GM18861 (cell line): ENCODE results near the gene MXD4.

Source experiments
- ATAC-seq: cut with Tn5 transposase; IDR thresholded peaks from one replicate; pipeline ENCODE4 v1.9.1; 2021; ENCODE audit not compliant: unreplicated experiment

MXD4 gene

GRCh38 chr4:2251795-2252529 is 9.9 kb downstream of the MXD4 start:
- ATAC-seq: no peak

GRCh38 chr4:2251073-2251794 is 10.7 kb downstream of the MXD4 start:
- ATAC-seq: no peak

GRCh38 chr4:2250357-2251072 is 11.4 kb downstream of the MXD4 start:
- no peak for ATAC-seq

- ATAC-seq: no peak
These were observed 12.2 kb downstream of the MXD4 start for GRCh38 chr4:2249526-2250356.

- no peak for ATAC-seq
These were observed 13.1 kb downstream of the MXD4 start for GRCh38 chr4:2248821-2249261.

- ATAC-seq: no peak
These were observed 13.7 kb downstream of the MXD4 start for GRCh38 chr4:2248044-2248780.

GRCh38 chr4:2247128-2248043 is 14.5 kb downstream of the MXD4 start:
- no peak for ATAC-seq

GRCh38 chr4:2246384-2247127 is 15.4 kb downstream of the MXD4 start:
- no peak for ATAC-seq

- ATAC-seq: no peak
These were observed 16.1 kb downstream of the MXD4 start for GRCh38 chr4:2245787-2246275.

- ATAC-seq: no peak
These were observed 16.7 kb downstream of the MXD4 start for GRCh38 chr4:2245057-2245786.

- ATAC-seq: no peak
These were observed 18.1 kb downstream of the MXD4 start for GRCh38 chr4:2243681-2244380.

- peak; percentile 67 for ATAC-seq
These were observed 20.2 kb downstream of the MXD4 start, which contains the start of the genes HAUS3 and POLN for GRCh38 chr4:2241410-2242353. HAUS3 (minus strand) TSS chr4:2242121; CDS start chr4:2240946, 1,175 bp downstream. POLN (minus strand) TSS chr4:2242121; CDS start chr4:2229231, 12,890 bp downstream.

GRCh38 chr4:2241003-2241402 is 20.9 kb downstream of the MXD4 start:
- no peak for ATAC-seq

- no peak for ATAC-seq
These were observed 24.8 kb downstream of the MXD4 start for GRCh38 chr4:2236944-2237666.

- no peak for ATAC-seq
These were observed 30.8 kb downstream of the MXD4 start for GRCh38 chr4:2231082-2231481.
